Dedifferentiated amniotic fluid mesenchymal stem cell (primary cell): ENCODE data around the gene NOTCH3.

Source experiments
- DNase-seq: peaks from one replicate; pipeline ENCODE4 v3.0.0-alpha.2; 2016; ENCODE audit errors: extremely low spot score

Gene NOTCH3

GRCh38 chr19:15236886-15237285 is 36.1 kb upstream of the NOTCH3 start:
- DNase-seq = no peak

GRCh38 chr19:15235781-15236180 is 35.0 kb upstream of the NOTCH3 start:
- no peak for DNase-seq

GRCh38 chr19:15234431-15235130 is 33.8 kb upstream of the NOTCH3 start:
- DNase-seq = no peak

GRCh38 chr19:15231271-15231670 is 30.5 kb upstream of the NOTCH3 start:
- DNase-seq = no peak

- no peak for DNase-seq
Observed at GRCh38 chr19:15227261-15227660, 26.5 kb upstream of the NOTCH3 start.

- DNase-seq = no peak
Observed at GRCh38 chr19:15225760-15226159, 25.0 kb upstream of the NOTCH3 start.

- DNase-seq = no peak
Observed at GRCh38 chr19:15223649-15224361, 23.0 kb upstream of the NOTCH3 start.

GRCh38 chr19:15222738-15223648 is 22.2 kb upstream of the NOTCH3 start:
- DNase-seq = peak; percentile 94

- no peak for DNase-seq
Observed at GRCh38 chr19:15220833-15221232, 20.0 kb upstream of the NOTCH3 start.

GRCh38 chr19:15218501-15218900 is 17.7 kb upstream of the NOTCH3 start:
- DNase-seq = no peak

GRCh38 chr19:15216363-15216762 is 15.6 kb upstream of the NOTCH3 start:
- no peak for DNase-seq

GRCh38 chr19:15213715-15214381 is 13.1 kb upstream of the NOTCH3 start:
- DNase-seq = no peak

- no peak for DNase-seq
Observed at GRCh38 chr19:15212711-15213110, 11.9 kb upstream of the NOTCH3 start.

- no peak for DNase-seq
Observed at GRCh38 chr19:15210323-15210781, 9.6 kb upstream of the NOTCH3 start.

- no peak for DNase-seq
Observed at GRCh38 chr19:15201374-15202023, 704 bp upstream of the NOTCH3 start.

- no peak for DNase-seq
Observed at GRCh38 chr19:15199661-15200552, 888 bp downstream of the NOTCH3 start.

- DNase-seq = no peak
Observed at GRCh38 chr19:15198951-15199660, 1.7 kb downstream of the NOTCH3 start.

GRCh38 chr19:15197942-15198341 is 2.9 kb downstream of the NOTCH3 start:
- DNase-seq = no peak

- no peak for DNase-seq
Observed at GRCh38 chr19:15197275-15197941, 3.4 kb downstream of the NOTCH3 start.
